Fibroblast of lung (primary cell): ENCODE measurements around the gene RIPPLY2. TPM values are rescaled to one million over a fixed set of nuclear protein-coding genes. Genes with fewer than 3 reads are reported as not detected.

Experiments used
- DNase-seq, 2 donors: peaks; one replicate each; pipeline versions ENCODE4 v3.0.0 to v3.0.0-alpha.2; 2010; ENCODE audit warnings: low read depth in 2 of 2
- H2AFZ ChIP-seq: 2 replicates; pipeline ENCODE4 v1.5.1; 2012; ENCODE audit warnings: low read length, control low read depth, inconsistent platforms
- H3K27ac ChIP-seq: 2 replicates; pipeline ENCODE4 v1.5.1; 2011; ENCODE audit warnings: low read length, control low read depth; ENCODE audit not compliant: insufficient read depth
- H3K27me3 ChIP-seq: 2 replicates; pipeline ENCODE4 v1.5.1; 2011; ENCODE audit warnings: mild to moderate bottlenecking, low read length; ENCODE audit not compliant: control insufficient read depth, insufficient read depth
- H3K36me3 ChIP-seq: 2 replicates; pipeline ENCODE4 v1.5.1; 2011; ENCODE audit warnings: low read length; ENCODE audit not compliant: control insufficient read depth, insufficient read depth
- H3K4me1 ChIP-seq: 2 replicates; pipeline ENCODE4 v1.5.1; 2011; ENCODE audit warnings: low read length; ENCODE audit not compliant: control insufficient read depth, insufficient read depth; ENCODE audit errors: extremely low read depth
- H3K4me2 ChIP-seq: 2 replicates; pipeline ENCODE4 v1.5.1; 2011; ENCODE audit warnings: low read length, control low read depth; ENCODE audit not compliant: insufficient read depth; ENCODE audit errors: extremely low read depth
- H3K4me3 ChIP-seq, 4 experiments: fragments of 200-600 bp in 1 of 4; sonication (generic) in 1 of 4; replicated peaks in 1 of 4; 2 replicates each; pipeline ENCODE4 v1.5.1; 2011 to 2016; ENCODE audit warnings: low read length in 4 of 4, low read depth in 3 of 4, mild to moderate bottlenecking in 3 of 4, control low read depth in 2 of 4, inconsistent platforms in 1 of 4, mixed read lengths in 1 of 4; ENCODE audit not compliant: insufficient read depth in 1 of 4; ENCODE audit errors: control extremely low read depth in 1 of 4
- H3K79me2 ChIP-seq: 2 replicates; pipeline ENCODE4 v1.5.1; 2012; ENCODE audit warnings: mild to moderate bottlenecking, low read length, inconsistent platforms; ENCODE audit not compliant: control insufficient read depth, insufficient read depth
- H3K9ac ChIP-seq: 2 replicates; pipeline ENCODE4 v1.5.1; 2011; ENCODE audit warnings: mild to moderate bottlenecking, low read length, control low read depth; ENCODE audit not compliant: insufficient read depth
- H3K9me3 ChIP-seq: 2 replicates; pipeline ENCODE4 v1.5.1; 2012; ENCODE audit warnings: low read depth, low read length; ENCODE audit not compliant: control insufficient read depth, insufficient read depth
- H4K20me1 ChIP-seq: 2 replicates; pipeline ENCODE4 v1.5.1; 2011; ENCODE audit warnings: low read length; ENCODE audit not compliant: control insufficient read depth, insufficient read depth; ENCODE audit errors: extremely low read depth
- EZH2 ChIP-seq: IDR thresholded peaks from 2 replicates; pipeline ENCODE4 v1.5.1; 2012; ENCODE audit warnings: low read length, control low read depth, mild to moderate bottlenecking; ENCODE audit errors: missing control alignments
- polyA plus RNA-seq, 2 donors: library from polyadenylated mRNA; depleted of rRNA in 1 of 2; stranded (reverse) in 1 of 2; unstranded in 1 of 2; fragments of >200 nt; gene quantifications; 2 replicates each; pipeline ENCODE4 v1.2.1, GENCODE V29; 2011 to 2012; ENCODE audit warnings: missing spikeins in 1 of 2
- total RNA-seq: library from RNA; depleted of rRNA; stranded (reverse); fragments of >200 nt; gene quantifications from 2 replicates; pipeline ENCODE4 v1.2.1, GENCODE V29; 2014
- TF ChIP-seq, protein P1 (sequence below), 2 donors: IDR thresholded peaks in 1 of 2; conservative IDR thresholded peaks in 1 of 2; 1 replicate in 1 of 2; 2 replicates in 1 of 2; pipeline ENCODE4 v1.5.1; 2011 to 2012; ENCODE audit warnings: low read length in 2 of 2, control low read depth in 1 of 2, inconsistent platforms in 1 of 2, low read depth in 1 of 2, mild to moderate bottlenecking in 1 of 2

The RIPPLY2 gene
- total and polyA plus RNA-seq, 2 donors (not counting 1 experiment from before 2014, with no cell fraction given) = not detected

DNA sequence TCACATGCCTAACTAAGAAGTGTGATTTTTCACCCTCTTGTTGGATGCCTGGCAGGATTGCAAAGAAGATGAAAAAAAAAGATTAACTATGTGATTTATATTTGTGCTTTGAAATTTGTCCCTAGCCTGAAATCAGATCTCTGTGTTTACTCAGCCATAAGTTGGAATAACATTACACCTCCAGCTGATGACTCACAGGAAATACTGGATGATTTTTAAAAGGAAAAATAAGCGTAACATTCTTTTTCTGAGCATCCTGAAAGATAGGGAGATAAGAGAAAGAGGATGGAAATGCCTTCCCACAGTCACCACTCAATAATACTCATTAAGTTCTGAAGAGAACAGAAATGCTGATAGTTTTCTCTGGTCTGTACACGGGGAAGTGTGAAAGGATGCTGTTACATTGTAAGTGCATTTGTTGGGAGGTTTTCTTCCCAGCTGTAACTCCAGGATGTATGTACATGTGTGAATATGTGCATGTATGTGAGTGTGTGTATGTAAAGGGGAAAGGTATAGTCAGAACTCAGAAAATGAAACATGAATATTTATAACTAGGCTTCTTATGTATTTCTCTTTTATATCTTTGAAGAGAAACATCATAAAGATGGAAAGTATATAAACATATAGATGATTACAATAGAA is 37.4 kb upstream of the RIPPLY2 start:
- Histone ChIP-seq H3K9me3 (no peaks in the 10 kb centered on the region), H3K27ac (no peak overlapping the region), H3K36me3 (no peaks in the 10 kb centered on the region), H3K4me1 (no peaks in the 10 kb centered on the region), H3K4me2 (no peak overlapping the region), H3K4me3 (no peak overlapping the region), H4K20me1 (no peaks in the 10 kb centered on the region), H3K79me2 (no peaks in the 10 kb centered on the region), H2AFZ (no peak overlapping the region), H3K9ac (no peak overlapping the region), H3K27me3 (no peaks in the 10 kb centered on the region)
- DNase-seq = peak in 1 of 2 donors; percentile 22
- TF ChIP-seq, protein P1, sequence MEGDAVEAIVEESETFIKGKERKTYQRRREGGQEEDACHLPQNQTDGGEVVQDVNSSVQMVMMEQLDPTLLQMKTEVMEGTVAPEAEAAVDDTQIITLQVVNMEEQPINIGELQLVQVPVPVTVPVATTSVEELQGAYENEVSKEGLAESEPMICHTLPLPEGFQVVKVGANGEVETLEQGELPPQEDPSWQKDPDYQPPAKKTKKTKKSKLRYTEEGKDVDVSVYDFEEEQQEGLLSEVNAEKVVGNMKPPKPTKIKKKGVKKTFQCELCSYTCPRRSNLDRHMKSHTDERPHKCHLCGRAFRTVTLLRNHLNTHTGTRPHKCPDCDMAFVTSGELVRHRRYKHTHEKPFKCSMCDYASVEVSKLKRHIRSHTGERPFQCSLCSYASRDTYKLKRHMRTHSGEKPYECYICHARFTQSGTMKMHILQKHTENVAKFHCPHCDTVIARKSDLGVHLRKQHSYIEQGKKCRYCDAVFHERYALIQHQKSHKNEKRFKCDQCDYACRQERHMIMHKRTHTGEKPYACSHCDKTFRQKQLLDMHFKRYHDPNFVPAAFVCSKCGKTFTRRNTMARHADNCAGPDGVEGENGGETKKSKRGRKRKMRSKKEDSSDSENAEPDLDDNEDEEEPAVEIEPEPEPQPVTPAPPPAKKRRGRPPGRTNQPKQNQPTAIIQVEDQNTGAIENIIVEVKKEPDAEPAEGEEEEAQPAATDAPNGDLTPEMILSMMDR (conservative IDR thresholded peaks at IDR 0.05 in 1 of 2, IDR thresholded peaks at IDR 0.05 in 1 of 2; ENCODE audit: low read depth in 1 of 2, low read length in 2 of 2) = no peak
- TF ChIP-seq EZH2 = no peak

- H3K4me1 ChIP-seq = no peaks in the 10 kb centered on the region
- no peaks in the 10 kb centered on the region for H4K20me1 ChIP-seq
- H3K4me3 ChIP-seq = no peak overlapping the region
- no peak overlapping the region for H3K9ac ChIP-seq
- H3K79me2 ChIP-seq = no peaks in the 10 kb centered on the region
- no peak for TF ChIP-seq EZH2
- TF ChIP-seq, protein P1 (conservative IDR thresholded peaks at IDR 0.05 in 1 of 2, IDR thresholded peaks at IDR 0.05 in 1 of 2; ENCODE audit: low read depth in 1 of 2, low read length in 2 of 2) = no peak
- H2AFZ ChIP-seq = no peak overlapping the region
- H3K27me3 ChIP-seq = no peaks in the 10 kb centered on the region
- DNase-seq = no peak
- H3K27ac ChIP-seq = no peak overlapping the region
- H3K36me3 ChIP-seq = no peaks in the 10 kb centered on the region
- no peaks in the 10 kb centered on the region for H3K9me3 ChIP-seq
- H3K4me2 ChIP-seq = no peak overlapping the region
Observed at GRCh38 chr6:83822629-83823169, 30.5 kb upstream of the RIPPLY2 start.

GRCh38 chr6:83824388-83824801 is 28.8 kb upstream of the RIPPLY2 start:
- Histone ChIP-seq H3K27ac (no peak overlapping the region), H4K20me1 (no peaks in the 10 kb centered on the region), H3K4me3 (no peak overlapping the region), H3K4me1 (no peaks in the 10 kb centered on the region), H3K36me3 (no peaks in the 10 kb centered on the region), H3K79me2 (no peaks in the 10 kb centered on the region), H3K9ac (no peak overlapping the region), H3K4me2 (no peak overlapping the region), H3K9me3 (no peaks in the 10 kb centered on the region), H2AFZ (no peak overlapping the region), H3K27me3 (no peaks in the 10 kb centered on the region)
- TF ChIP-seq EZH2 = no peak
- TF ChIP-seq, protein P1 (conservative IDR thresholded peaks at IDR 0.05 in 1 of 2, IDR thresholded peaks at IDR 0.05 in 1 of 2; ENCODE audit: low read depth in 1 of 2, low read length in 2 of 2) = no peak
- DNase-seq = peak in 1 of 2 donors; percentile 30
